ENCODE results near the gene CCDC89. TPM values are rescaled to one million over a fixed set of nuclear protein-coding genes. Genes with fewer than 3 reads are reported as not detected.

Gene CCDC89
- total and polyA plus RNA-seq, 2 of the 4 experiments (the other 2 are of a cell fraction): 4.0 to 7.9 TPM

GRCh38 chr11:85705800-85706199, 19.8 kb upstream of the CCDC89 start:
- Histone ChIP-seq H3K23ac (ENCODE audit: low read depth, low read length) (no peak overlapping the region), H3K27me3 (ENCODE audit: control insufficient read depth, insufficient read depth, low read length) (no peaks in the 10 kb centered on the region), H2BK20ac (ENCODE audit: low read depth, low read length) (no peak overlapping the region), H4K20me1 (ENCODE audit: insufficient read depth, low read length) (no peaks in the 10 kb centered on the region), H3K4me1 (ENCODE audit: control insufficient read depth, insufficient read depth, low read length) (no peaks in the 10 kb centered on the region), H3K9me3 (ENCODE audit: control insufficient read depth, insufficient read depth, low read length) (no peaks in the 10 kb centered on the region), H4K91ac (ENCODE audit: insufficient read depth, low read depth, low read length) (no peak overlapping the region), H3K18ac (ENCODE audit: low read depth, low read length) (no peak overlapping the region), H3K4me3 (ENCODE audit: insufficient read depth, low read depth, low read length) (no peak overlapping the region), H3K4me2 (ENCODE audit: low read depth, low read length) (no peak overlapping the region), H2AK5ac (ENCODE audit: low read depth, low read length) (no peak overlapping the region), H3K56ac (ENCODE audit: extremely low read depth, insufficient read depth, low read length) (no peak overlapping the region), H2BK120ac (ENCODE audit: low read depth, low read length) (no peak overlapping the region), H2AK9ac (replicated peaks; ENCODE audit: low read depth, low read length, poor library complexity) (no peak overlapping the region), H2AFZ (replicated peaks; ENCODE audit: low read length, poor library complexity) (no peak overlapping the region), H3K27ac (ENCODE audit: insufficient read depth, low read length) (no peak overlapping the region), H3K4ac (ENCODE audit: low read depth, low read length) (no peak overlapping the region), H4K5ac (ENCODE audit: low read depth, low read length) (no peak overlapping the region), H3K9me1 (ENCODE audit: insufficient read depth, low read length) (peaks cover 3% of the 10 kb centered on the region; the same call in 1 of the 2 replicates), H3K9ac (ENCODE audit: low read depth, low read length) (no peak overlapping the region), H3K79me1 (ENCODE audit: low read depth in 1 of 2, low read length in 2 of 2) (0 out of 4 replicates have a peak, but pooled peaks cover 0 to 3% of the 10 kb centered on the region in 2 experiments), H3K14ac (replicated peaks; ENCODE audit: low read depth, low read length) (no peak overlapping the region; the same call in 1 of the 2 replicates), H2BK5ac (ENCODE audit: low read depth, low read length, poor library complexity, severe bottlenecking) (peak overlapping the region; percentile 60), H2BK15ac (ENCODE audit: low read depth, low read length) (no peak overlapping the region), H4K8ac (ENCODE audit: low read depth in 2 of 2, low read length in 2 of 2) (no peak overlapping the region), H3K36me3 (ENCODE audit: control insufficient read depth, insufficient read depth, low read length) (peaks cover 14% of the 10 kb centered on the region)
- in situ Hi-C loops (cut with MboI; ENCODE audit: low sequenced_read_pairs) (no loop called here), dilution Hi-C loops (cut with HindIII; ENCODE audit: low sequenced_read_pairs, unreplicated experiment) (no loop called here), intact Hi-C loops (cut with micrococcal nuclease) (no loop called here)
- DNase-seq (peak; percentile 48), ATAC-seq (ENCODE audit: low read depth) (peak; percentile 69)
- ChIA-PET CTCF (interaction anchor here (1.5 kb wide), 1 partner anchor 11 kb away, joined by 5 read pairs; no protein-coding TSS in a partner anchor), POLR2A (ENCODE audit: unreplicated experiment) (no interaction called here)
- TSS peak; percentile 9 for BruUV-seq (replicated peaks)
- TF ChIP-seq FOS (IDR thresholded peaks at IDR 0.05; ENCODE audit: low read depth, low read length): no peak
- TF ChIP-seq RFX5 (IDR thresholded peaks at IDR 0.05; ENCODE audit: low read depth, low read length): no peak
- TF ChIP-seq RAD21 (IDR thresholded peaks at IDR 0.05; ENCODE audit: low read length): no peak
- TF ChIP-seq, protein P1, sequence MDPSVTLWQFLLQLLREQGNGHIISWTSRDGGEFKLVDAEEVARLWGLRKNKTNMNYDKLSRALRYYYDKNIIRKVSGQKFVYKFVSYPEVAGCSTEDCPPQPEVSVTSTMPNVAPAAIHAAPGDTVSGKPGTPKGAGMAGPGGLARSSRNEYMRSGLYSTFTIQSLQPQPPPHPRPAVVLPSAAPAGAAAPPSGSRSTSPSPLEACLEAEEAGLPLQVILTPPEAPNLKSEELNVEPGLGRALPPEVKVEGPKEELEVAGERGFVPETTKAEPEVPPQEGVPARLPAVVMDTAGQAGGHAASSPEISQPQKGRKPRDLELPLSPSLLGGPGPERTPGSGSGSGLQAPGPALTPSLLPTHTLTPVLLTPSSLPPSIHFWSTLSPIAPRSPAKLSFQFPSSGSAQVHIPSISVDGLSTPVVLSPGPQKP (IDR thresholded peaks at IDR 0.05; ENCODE audit: borderline replicate concordance, low read depth, low read length): no peak
- TF ChIP-seq CTCF (conservative IDR thresholded peaks at IDR 0.05; ENCODE audit: low read depth, low read length): no peak
- no peak for TF ChIP-seq BHLHE40 (IDR thresholded peaks at IDR 0.05; ENCODE audit: low read depth, low read length)

Measured in IMR-90 (cell line).